ENCODE results near the gene SLC1A3. TPM values are rescaled to one million over a fixed set of nuclear protein-coding genes. Genes with fewer than 3 reads are reported as not detected.

The SLC1A3 gene
- total RNA-seq, 1 experiment from 2014 or later = 28.9 TPM

- DNase-seq (ENCODE audit: low spot score) = peak; percentile 50
- H3K27ac ChIP-seq (ENCODE audit: low read depth, low read length, poor library complexity, severe bottlenecking) = no peak overlapping the region
- ChIA-PET CTCF (no interaction called here), POLR2A (ENCODE audit: low non-redundant PET) (no interaction called here)
- no peak overlapping the region for H3K4me3 ChIP-seq (ENCODE audit: low read depth, low read length, poor library complexity, severe bottlenecking)
- H3K9me3 ChIP-seq (ENCODE audit: low read depth, low read length, poor library complexity, severe bottlenecking) = no peaks in the 10 kb centered on the region
- TF ChIP-seq CTCF (conservative IDR thresholded peaks at IDR 0.05; ENCODE audit: low read depth, low read length) (no peak), EZH2 (IDR thresholded peaks at IDR 0.05; ENCODE audit: borderline replicate concordance, low read depth, low read length, poor library complexity, severe bottlenecking) (no peak)
- H3K27me3 ChIP-seq (replicated peaks; ENCODE audit: insufficient read depth, low read depth, low read length, poor library complexity) = no peaks in the 10 kb centered on the region
- intact Hi-C loops (cut with micrococcal nuclease; ENCODE audit: unreplicated experiment) = no loop called here
- no peaks in the 10 kb centered on the region for H3K4me1 ChIP-seq (ENCODE audit: insufficient read depth, low read length, poor library complexity, severe bottlenecking)
- H3K36me3 ChIP-seq (ENCODE audit: insufficient read depth, low read length, poor library complexity, severe bottlenecking) = no peaks in the 10 kb centered on the region
- BruUV-seq (replicated peaks) = no TSS peak
Measured at GRCh38 chr5:36703245-36703860, 96.9 kb downstream of the SLC1A3 start.

GRCh38 chr5:36704131-36704530 lies 97.7 kb downstream of the SLC1A3 start:
- no peak for DNase-seq (ENCODE audit: low spot score)
- Histone ChIP-seq H3K4me3 (ENCODE audit: low read depth, low read length, poor library complexity, severe bottlenecking) (no peak overlapping the region), H3K36me3 (ENCODE audit: insufficient read depth, low read length, poor library complexity, severe bottlenecking) (no peaks in the 10 kb centered on the region), H3K27me3 (replicated peaks; ENCODE audit: insufficient read depth, low read depth, low read length, poor library complexity) (no peaks in the 10 kb centered on the region), H3K9me3 (ENCODE audit: low read depth, low read length, poor library complexity, severe bottlenecking) (no peaks in the 10 kb centered on the region), H3K27ac (ENCODE audit: low read depth, low read length, poor library complexity, severe bottlenecking) (no peak overlapping the region), H3K4me1 (ENCODE audit: insufficient read depth, low read length, poor library complexity, severe bottlenecking) (no peaks in the 10 kb centered on the region)
- CTCF ChIA-PET = no interaction called here
- BruUV-seq (replicated peaks) = no TSS peak
- intact Hi-C loops (cut with micrococcal nuclease; ENCODE audit: unreplicated experiment) = no loop called here
- POLR2A ChIA-PET (ENCODE audit: low non-redundant PET) = no interaction called here
- no peak for TF ChIP-seq CTCF (conservative IDR thresholded peaks at IDR 0.05; ENCODE audit: low read depth, low read length)
- no peak for TF ChIP-seq EZH2 (IDR thresholded peaks at IDR 0.05; ENCODE audit: borderline replicate concordance, low read depth, low read length, poor library complexity, severe bottlenecking)

DNA sequence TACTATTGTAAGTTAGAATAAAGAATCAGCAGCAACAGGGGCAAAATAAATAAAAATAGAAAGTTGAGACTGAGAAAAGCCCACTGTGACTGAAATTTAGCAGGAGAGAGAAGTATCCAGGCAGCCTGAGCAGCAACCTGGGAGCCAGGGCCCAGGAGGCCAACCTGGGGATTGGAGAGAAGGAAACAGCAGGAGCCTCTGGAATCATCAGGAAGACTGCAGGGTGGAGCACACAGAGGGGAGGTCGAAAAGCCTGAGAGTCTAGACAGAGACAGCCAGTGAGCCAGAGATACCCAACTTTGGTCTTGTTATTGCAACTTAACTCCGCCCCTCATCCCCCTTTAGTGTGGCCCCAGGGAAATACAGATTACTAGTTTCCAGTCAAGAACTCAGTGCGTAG lies 98.6 kb downstream of the SLC1A3 start:
- ChIA-PET CTCF (no interaction called here), POLR2A (ENCODE audit: low non-redundant PET) (no interaction called here)
- no peak overlapping the region for H3K4me3 ChIP-seq (ENCODE audit: low read depth, low read length, poor library complexity, severe bottlenecking)
- no peaks in the 10 kb centered on the region for H3K4me1 ChIP-seq (ENCODE audit: insufficient read depth, low read length, poor library complexity, severe bottlenecking)
- intact Hi-C loops (cut with micrococcal nuclease; ENCODE audit: unreplicated experiment) = no loop called here
- no TSS peak for BruUV-seq (replicated peaks)
- no peaks in the 10 kb centered on the region for H3K36me3 ChIP-seq (ENCODE audit: insufficient read depth, low read length, poor library complexity, severe bottlenecking)
- DNase-seq (ENCODE audit: low spot score) = no peak
- no peak overlapping the region for H3K27ac ChIP-seq (ENCODE audit: low read depth, low read length, poor library complexity, severe bottlenecking)
- H3K27me3 ChIP-seq (replicated peaks; ENCODE audit: insufficient read depth, low read depth, low read length, poor library complexity) = no peaks in the 10 kb centered on the region
- TF ChIP-seq EZH2 (IDR thresholded peaks at IDR 0.05; ENCODE audit: borderline replicate concordance, low read depth, low read length, poor library complexity, severe bottlenecking) (no peak), CTCF (conservative IDR thresholded peaks at IDR 0.05; ENCODE audit: low read depth, low read length) (no peak)
- no peaks in the 10 kb centered on the region for H3K9me3 ChIP-seq (ENCODE audit: low read depth, low read length, poor library complexity, severe bottlenecking)

All from A673 (cell line).